C4-2B (cell line): ENCODE measurements around the gene CNOT1.

Experiments
- H3K27ac ChIP-seq: fragments of 450-650 bp; 2 replicates; pipeline ENCODE4 v1.5.1; 2017
- CTCF ChIP-seq: fragments of 450-650 bp; conservative IDR thresholded peaks from 2 replicates; pipeline ENCODE4 v1.5.1; 2017; ENCODE audit warnings: mild to moderate bottlenecking
- ZFX ChIP-seq: fragments of 450-650 bp; IDR thresholded peaks from 2 replicates; pipeline ENCODE4 v1.6.1; 2017

The CNOT1 gene

GRCh38 chr16:58509256-58510096 is 120.2 kb downstream of the CNOT1 start:
- peak overlapping the region; percentile 63 for H3K27ac ChIP-seq
- TF ChIP-seq CTCF (no peak), ZFX (no peak)

GRCh38 chr16:58508671-58509251 is 120.9 kb downstream of the CNOT1 start:
- H3K27ac ChIP-seq: peak overlapping the region; percentile 63; the same call in 1 of the 2 replicates
- TF ChIP-seq CTCF (no peak), ZFX (no peak)

GRCh38 chr16:58507963-58508670 is 121.5 kb downstream of the CNOT1 start:
- no peak overlapping the region for H3K27ac ChIP-seq
- TF ChIP-seq ZFX (no peak), CTCF (no peak)

GRCh38 chr16:58507195-58507962 is 122.2 kb downstream of the CNOT1 start:
- TF ChIP-seq ZFX (no peak), CTCF (no peak)
- no peak overlapping the region for H3K27ac ChIP-seq

GRCh38 chr16:58506241-58507194 is 123.1 kb downstream of the CNOT1 start:
- TF ChIP-seq CTCF: no peak
- TF ChIP-seq ZFX: no peak

GRCh38 chr16:58503863-58504688 is 125.5 kb downstream of the CNOT1 start:
- no peak overlapping the region for H3K27ac ChIP-seq

More at GRCh38 chr16:58506241-58507194, 123.1 kb downstream of the CNOT1 start:
- H3K27ac ChIP-seq: no peak overlapping the region

More at GRCh38 chr16:58503863-58504688, 125.5 kb downstream of the CNOT1 start:
- TF ChIP-seq ZFX (no peak), CTCF (no peak)
